ENCODE measurements around the gene CCL8. TPM values are rescaled to one million over a fixed set of nuclear protein-coding genes. Genes with fewer than 3 reads are reported as not detected.

The CCL8 gene
- total and polyA plus RNA-seq, 7 donors: 0.03 to 0.42 (median 0.09) TPM; not detected in 4

DNA sequence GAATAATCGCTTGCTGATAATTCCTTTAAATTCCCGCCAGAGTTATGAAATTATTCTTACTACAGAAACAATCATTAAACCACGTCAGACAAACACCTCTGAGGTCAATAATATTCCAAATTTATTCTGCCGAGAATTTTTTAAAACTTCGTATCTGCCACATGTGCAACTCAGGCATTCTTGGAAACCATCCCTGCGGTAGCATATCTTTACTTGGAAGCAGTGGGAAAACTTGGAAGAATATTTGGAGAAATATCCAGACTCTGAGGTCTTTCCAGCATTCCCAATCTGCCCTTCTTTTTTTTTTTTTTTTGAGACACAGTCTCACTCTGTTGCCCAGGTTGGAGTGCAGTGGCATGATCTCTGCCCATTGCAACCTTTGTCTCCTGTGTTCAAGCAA lies 35.7 kb upstream of the CCL8 start:
- ATAC-seq: no peak
- DNase-seq: no peak
- Histone ChIP-seq H3K27me3 (ENCODE audit: insufficient read depth in 3 of 3, low read length in 2 of 3) (no peaks in the 10 kb centered on the region), H3K4me1 (no peaks in the 10 kb centered on the region), H3K9me3 (no peaks in the 10 kb centered on the region), H3K27ac (no peak overlapping the region), H3K36me3 (ENCODE audit: insufficient read depth in 1 of 2, low read depth in 1 of 2) (no peaks in the 10 kb centered on the region), H3K4me3 (no peak overlapping the region)
- TF ChIP-seq, protein P1, sequence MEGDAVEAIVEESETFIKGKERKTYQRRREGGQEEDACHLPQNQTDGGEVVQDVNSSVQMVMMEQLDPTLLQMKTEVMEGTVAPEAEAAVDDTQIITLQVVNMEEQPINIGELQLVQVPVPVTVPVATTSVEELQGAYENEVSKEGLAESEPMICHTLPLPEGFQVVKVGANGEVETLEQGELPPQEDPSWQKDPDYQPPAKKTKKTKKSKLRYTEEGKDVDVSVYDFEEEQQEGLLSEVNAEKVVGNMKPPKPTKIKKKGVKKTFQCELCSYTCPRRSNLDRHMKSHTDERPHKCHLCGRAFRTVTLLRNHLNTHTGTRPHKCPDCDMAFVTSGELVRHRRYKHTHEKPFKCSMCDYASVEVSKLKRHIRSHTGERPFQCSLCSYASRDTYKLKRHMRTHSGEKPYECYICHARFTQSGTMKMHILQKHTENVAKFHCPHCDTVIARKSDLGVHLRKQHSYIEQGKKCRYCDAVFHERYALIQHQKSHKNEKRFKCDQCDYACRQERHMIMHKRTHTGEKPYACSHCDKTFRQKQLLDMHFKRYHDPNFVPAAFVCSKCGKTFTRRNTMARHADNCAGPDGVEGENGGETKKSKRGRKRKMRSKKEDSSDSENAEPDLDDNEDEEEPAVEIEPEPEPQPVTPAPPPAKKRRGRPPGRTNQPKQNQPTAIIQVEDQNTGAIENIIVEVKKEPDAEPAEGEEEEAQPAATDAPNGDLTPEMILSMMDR (IDR thresholded peaks at IDR 0.05): no peak
- WGBS, 3 donors: 59 to 72% (median 60%) methylated on average over 6 of the region's 6 CpGs
- intact Hi-C loops (cut with DNase I): no loop called here

DNA sequence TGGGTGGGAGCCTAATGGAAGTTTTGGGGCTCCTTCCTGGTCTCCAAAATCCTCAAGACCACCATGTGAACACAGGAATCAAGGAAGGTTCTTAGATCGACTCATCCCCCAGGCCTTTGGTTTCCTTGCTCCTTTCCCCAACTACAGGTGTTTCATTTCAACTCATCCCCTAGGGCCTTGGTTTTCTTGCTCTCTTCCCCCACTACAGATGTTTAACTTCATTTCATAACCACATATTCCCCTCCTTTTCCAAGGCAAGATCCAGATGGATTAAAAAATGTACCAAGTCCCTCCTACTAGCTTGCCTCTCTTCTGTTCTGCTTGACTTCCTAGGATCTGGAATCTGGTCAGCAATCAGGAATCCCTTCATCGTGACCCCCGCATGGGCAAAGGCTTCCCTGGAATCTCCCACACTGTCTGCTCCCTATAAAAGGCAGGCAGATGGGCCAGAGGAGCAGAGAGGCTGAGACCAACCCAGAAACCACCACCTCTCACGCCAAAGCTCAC lies 33.9 kb upstream of the CCL8 start, which contains the start of gene CCL11:
Gene CCL11, plus strand, starts transcription at position 457 of the 507 bp plus-strand sequence. CDS start 67 bp downstream, outside the sequence.
- intact Hi-C loops (cut with DNase I): no loop called here

DNA sequence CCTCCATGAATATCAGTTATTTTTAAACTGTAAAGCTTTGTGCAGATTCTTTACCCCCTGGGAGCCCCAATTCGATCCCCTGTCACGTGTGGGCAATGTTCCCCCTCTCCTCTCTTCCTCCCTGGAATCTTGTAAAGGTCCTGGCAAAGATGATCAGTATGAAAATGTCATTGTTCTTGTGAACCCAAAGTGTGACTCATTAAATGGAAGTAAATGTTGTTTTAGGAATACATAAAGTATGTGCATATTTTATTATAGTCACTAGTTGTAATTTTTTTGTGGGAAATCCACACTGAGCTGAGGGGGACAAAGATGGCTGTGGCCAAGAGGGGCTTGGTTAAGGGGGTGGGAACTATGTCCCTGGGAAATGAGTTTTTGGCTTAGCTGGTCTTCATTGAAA lies 31.4 kb upstream of the CCL8 start:
- no peak overlapping the region for H3K27ac ChIP-seq
- H3K4me3 ChIP-seq: no peak overlapping the region
- no peaks in the 10 kb centered on the region for H3K9me3 ChIP-seq
- TF ChIP-seq, protein P1 (IDR thresholded peaks at IDR 0.05): no peak
- WGBS, 3 donors: 24 to 41% (median 39%) methylated on average over 2 of the region's 2 CpGs
- H3K27me3 ChIP-seq (ENCODE audit: insufficient read depth in 3 of 3, low read length in 2 of 3): no peaks in the 10 kb centered on the region
- DNase-seq (no peak), ATAC-seq (no peak)
- intact Hi-C loops (cut with DNase I): no loop called here
- H3K36me3 ChIP-seq (ENCODE audit: insufficient read depth in 1 of 2, low read depth in 1 of 2): no peaks in the 10 kb centered on the region
- no peaks in the 10 kb centered on the region for H3K4me1 ChIP-seq

More for the DNA sequence above, 33.9 kb upstream of the CCL8 start, which contains the start of gene CCL11:
- H3K27me3 ChIP-seq (ENCODE audit: insufficient read depth in 3 of 3, low read length in 2 of 3): no peaks in the 10 kb centered on the region
- H3K36me3 ChIP-seq (ENCODE audit: insufficient read depth in 1 of 2, low read depth in 1 of 2): no peaks in the 10 kb centered on the region
- no peaks in the 10 kb centered on the region for H3K4me1 ChIP-seq
- no peak within 1 kb of the TSS for H3K27ac ChIP-seq
- no peak for ATAC-seq
- no peaks in the 10 kb centered on the region for H3K9me3 ChIP-seq
- DNase-seq: no peak
- H3K4me3 ChIP-seq: no peak within 1 kb of the TSS
- TF ChIP-seq, protein P1 (IDR thresholded peaks at IDR 0.05): no peak
- 52 to 59% (median 55%) methylated on average over 4 of the region's 4 CpGs for WGBS, 3 donors

DNA sequence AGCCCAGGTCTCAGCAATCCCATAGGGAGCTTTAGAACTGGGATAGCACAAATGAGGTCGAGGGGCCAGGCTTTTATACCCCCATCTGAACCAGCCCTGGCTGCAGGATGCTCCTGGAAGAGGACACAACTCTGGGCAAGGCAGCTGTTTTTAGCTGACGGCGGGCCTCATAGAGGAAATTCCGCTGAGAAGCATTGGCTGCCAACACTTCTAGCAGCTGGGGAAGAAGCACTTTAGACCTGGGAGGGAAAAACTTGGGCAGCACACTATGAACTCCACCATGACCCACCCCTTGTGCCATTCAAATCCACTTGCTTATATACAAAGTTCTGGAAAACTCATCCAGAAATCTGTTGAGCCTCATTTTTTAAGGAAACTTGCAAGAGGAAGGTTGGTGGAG lies 28.6 kb upstream of the CCL8 start:
- Histone ChIP-seq H3K27ac (no peak overlapping the region), H3K9me3 (no peaks in the 10 kb centered on the region), H3K36me3 (ENCODE audit: insufficient read depth in 1 of 2, low read depth in 1 of 2) (no peaks in the 10 kb centered on the region), H3K27me3 (ENCODE audit: insufficient read depth in 3 of 3, low read length in 2 of 3) (no peaks in the 10 kb centered on the region), H3K4me1 (no peaks in the 10 kb centered on the region), H3K4me3 (no peak overlapping the region)
- intact Hi-C loops (cut with DNase I): no loop called here
- TF ChIP-seq, protein P1 (IDR thresholded peaks at IDR 0.05): no peak
- DNase-seq: no peak
- WGBS, 3 donors: 17 to 26% (median 21%) methylated on average over 4 of the region's 4 CpGs
- ATAC-seq: no peak
